Brain pericyte (primary cell): ENCODE data around the gene ESRRA.

Experiments used
- DNase-seq: peaks from one replicate; pipeline ENCODE4 v3.0.0-alpha.2; 2012; ENCODE audit warnings: low read depth, low spot score

Gene ESRRA

GRCh38 chr11:64351136-64351631 is 45.9 kb downstream of the ESRRA start:
- DNase-seq, result no peak

GRCh38 chr11:64352099-64352994 is 47.0 kb downstream of the ESRRA start:
- DNase-seq, result no peak

- no peak for DNase-seq
These were observed 47.8 kb downstream of the ESRRA start for GRCh38 chr11:64352995-64353714.

- DNase-seq, result no peak
These were observed 48.6 kb downstream of the ESRRA start for GRCh38 chr11:64353715-64354506.

GRCh38 chr11:64355078-64355940 is 50.0 kb downstream of the ESRRA start:
- no peak for DNase-seq

GRCh38 chr11:64356498-64357411 is 51.4 kb downstream of the ESRRA start:
- no peak for DNase-seq

GRCh38 chr11:64357446-64357845 is 52.1 kb downstream of the ESRRA start:
- no peak for DNase-seq

GRCh38 chr11:64357904-64358535 is 52.7 kb downstream of the ESRRA start:
- no peak for DNase-seq

GRCh38 chr11:64358536-64358906 is 53.2 kb downstream of the ESRRA start:
- no peak for DNase-seq

GRCh38 chr11:64358907-64359711 is 53.8 kb downstream of the ESRRA start, which contains the start of gene RPS6KA4:
Gene RPS6KA4 (plus strand): TSS chr11:64359162. CDS start chr11:64359236, 74 bp downstream.
- DNase-seq, result no peak

- DNase-seq, result no peak
These were observed 54.6 kb downstream of the ESRRA start for GRCh38 chr11:64359712-64360445.

GRCh38 chr11:64360448-64360921 is 55.2 kb downstream of the ESRRA start:
- no peak for DNase-seq

- no peak for DNase-seq
These were observed 56.3 kb downstream of the ESRRA start for GRCh38 chr11:64361659-64362058.

- DNase-seq, result no peak
These were observed 57.0 kb downstream of the ESRRA start for GRCh38 chr11:64362339-64362738.

GRCh38 chr11:64364435-64364834 is 59.1 kb downstream of the ESRRA start:
- DNase-seq, result no peak

- DNase-seq, result no peak
These were observed 59.6 kb downstream of the ESRRA start for GRCh38 chr11:64364911-64365310.
